ENCODE results near the gene AKT1.
"Not testable (repeated sequence)": the region's sequence is repeated elsewhere in the genome, so short reads cannot be mapped to it uniquely, and the experiment has no call there.

Gene AKT1

DNA sequence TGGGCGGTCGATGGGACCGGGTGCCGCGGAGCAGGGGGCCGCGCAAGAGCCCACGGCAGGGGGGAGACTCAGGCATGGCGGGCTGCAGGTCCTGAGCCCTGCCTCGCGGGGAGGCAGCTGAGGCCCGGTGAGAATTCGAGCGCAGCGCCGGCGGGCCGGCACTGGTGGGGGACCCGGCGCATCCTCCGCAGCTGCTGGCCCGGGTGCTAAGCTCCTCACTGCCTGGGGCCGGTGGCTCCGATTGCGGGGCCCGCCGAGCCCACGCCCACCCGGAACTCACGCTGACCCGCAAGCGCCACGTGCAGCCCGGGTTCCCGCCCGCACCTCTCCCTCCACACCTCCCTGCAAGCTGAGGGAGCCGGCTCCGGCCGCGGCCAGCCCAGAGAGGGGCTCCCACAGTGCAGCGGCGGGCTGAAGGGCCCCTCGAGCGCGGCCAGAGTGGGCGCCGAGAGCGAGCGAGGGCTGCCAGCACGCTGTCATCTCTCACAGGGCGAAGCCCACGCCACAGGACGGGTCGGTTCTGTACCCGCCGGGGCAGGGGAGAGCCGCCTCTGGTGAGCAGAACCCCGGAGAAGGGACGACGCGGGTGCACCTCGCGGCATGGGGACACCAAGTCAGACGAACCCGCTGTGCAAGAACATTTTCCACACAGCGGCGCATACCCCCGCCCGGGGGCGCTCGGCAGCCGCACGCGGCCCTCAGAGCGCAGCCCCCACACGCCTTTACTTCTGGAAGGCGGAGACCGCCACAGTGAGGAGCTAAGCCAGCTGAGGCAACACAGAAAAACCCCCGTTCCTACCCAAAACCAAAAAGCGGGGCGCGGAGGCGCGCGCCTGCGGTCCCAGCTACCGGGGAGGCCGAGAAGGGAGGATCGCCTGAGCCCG lies 43.8 kb downstream of the AKT1 start:
- no peak for DNase-seq

GRCh38 chr14:104750753-104751057 lies 44.8 kb downstream of the AKT1 start:
- DNase-seq = not testable (repeated sequence)

GRCh38 chr14:104750056-104750752 lies 45.3 kb downstream of the AKT1 start:
- DNase-seq = no peak

DNA sequence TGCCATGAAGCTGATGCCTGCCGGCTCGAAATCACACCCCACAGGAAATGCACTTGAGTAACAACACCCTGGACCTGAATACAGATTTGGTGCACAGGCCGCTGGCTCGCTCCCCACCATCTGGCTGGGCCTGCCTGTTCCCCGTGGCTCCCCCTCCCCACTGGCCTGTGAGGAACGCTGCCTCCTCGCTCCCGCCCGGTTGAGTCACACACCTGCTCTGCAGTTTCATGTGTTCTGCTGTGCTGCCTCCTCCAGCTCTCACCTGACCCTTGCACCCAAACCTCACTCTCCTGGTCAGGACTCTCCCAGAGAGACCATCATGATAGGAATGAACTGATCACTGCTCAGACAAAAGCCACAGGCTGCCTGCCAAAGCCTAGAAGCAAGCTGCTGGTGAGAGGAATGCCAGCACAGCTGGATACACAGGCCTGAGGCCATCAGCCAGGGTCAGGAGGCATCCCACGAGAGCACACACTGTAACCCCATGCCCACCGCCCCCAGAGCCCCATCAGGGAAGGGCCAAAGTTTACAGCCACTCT lies 46.4 kb downstream of the AKT1 start:
- DNase-seq = no peak

DNA sequence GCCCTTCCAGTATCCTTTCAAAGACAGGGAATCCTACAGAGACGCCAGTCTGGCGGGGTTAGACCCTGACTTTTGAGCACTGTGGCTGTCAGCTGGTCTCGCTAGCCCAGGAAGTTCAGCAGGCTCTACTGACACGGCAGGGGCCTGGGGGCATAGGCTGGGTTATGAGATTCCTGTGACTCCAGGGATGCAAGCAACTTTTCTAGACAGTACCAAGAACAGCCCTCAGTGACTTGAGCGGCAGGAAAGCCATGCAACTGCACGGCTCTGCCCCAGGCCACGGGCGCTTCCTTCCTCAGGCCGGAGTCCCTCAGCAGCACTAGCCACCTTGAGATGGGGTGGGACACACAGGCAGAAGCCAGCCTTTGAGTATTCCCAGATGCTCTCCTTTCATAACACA lies 47.7 kb downstream of the AKT1 start:
- DNase-seq = no peak

DNA sequence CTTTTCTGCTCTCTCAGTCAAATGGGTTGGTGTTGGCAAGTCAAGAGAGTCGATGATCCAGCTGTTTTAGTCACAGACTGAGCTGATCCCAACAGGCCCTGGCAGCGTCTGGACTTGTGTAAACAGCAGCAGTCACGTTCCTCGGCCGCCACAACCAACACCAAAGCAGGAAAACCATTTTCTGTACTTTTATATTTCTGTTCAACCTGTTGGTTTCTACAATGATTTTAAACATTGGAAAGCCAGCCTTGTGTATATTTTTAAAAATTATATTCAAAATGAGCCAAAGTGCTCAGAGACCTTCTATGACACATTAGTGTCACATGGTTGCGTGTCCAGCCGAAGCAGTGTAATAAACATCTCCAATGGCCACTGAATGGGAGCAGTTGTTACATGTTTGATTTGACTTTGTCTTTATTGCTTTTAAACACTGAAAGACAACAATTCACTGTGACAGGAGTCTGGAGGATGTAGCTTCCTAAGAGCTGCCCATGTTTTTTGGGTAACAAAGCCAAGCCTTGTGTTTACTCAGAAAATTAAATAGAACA lies 48.5 kb downstream of the AKT1 start:
- DNase-seq = no peak

- DNase-seq = no peak
These were observed 49.4 kb downstream of the AKT1 start for GRCh38 chr14:104746071-104746545.

DNA sequence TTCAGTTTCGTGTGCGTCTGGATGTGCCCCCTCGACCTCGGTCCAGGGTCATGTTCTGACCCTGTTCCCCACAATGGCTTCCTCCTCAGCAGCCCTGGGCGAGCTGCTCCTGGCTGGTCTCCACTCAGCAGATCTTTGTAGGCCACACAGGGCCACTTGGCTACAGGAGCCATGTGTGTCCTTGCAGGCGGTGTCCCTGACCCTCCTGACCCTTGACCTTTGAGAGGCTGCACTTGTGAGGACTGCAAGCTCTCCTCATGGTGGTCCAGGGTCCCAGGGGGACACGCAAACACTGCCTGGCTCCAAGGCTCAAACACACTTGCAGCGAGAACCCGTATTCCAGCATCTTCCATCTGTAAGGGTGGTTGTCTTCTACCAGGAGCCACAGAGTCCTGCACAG lies 50.1 kb downstream of the AKT1 start:
- DNase-seq = no peak

DNA sequence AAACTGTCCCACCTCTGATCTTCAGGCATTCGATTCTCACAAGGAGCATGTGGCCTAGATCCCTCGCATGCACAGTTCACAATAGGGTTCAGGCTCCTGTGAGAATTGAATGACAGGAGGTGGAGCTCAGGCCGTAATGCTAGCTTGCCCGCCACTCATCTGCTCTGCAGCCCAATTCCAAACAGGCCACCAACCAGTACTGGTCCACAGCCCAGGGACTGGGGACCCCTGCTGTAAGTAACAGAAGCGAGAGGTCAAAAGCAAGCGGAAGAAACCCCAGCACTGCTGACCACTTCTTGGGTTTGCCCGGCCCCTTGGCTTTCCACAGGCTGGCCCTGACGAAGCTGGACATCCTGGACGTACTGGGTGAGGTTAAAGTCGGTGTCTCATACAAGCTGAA lies 51.1 kb downstream of the AKT1 start:
- no peak for DNase-seq

GRCh38 chr14:104743461-104744380 lies 51.8 kb downstream of the AKT1 start:
- DNase-seq = no peak

DNA sequence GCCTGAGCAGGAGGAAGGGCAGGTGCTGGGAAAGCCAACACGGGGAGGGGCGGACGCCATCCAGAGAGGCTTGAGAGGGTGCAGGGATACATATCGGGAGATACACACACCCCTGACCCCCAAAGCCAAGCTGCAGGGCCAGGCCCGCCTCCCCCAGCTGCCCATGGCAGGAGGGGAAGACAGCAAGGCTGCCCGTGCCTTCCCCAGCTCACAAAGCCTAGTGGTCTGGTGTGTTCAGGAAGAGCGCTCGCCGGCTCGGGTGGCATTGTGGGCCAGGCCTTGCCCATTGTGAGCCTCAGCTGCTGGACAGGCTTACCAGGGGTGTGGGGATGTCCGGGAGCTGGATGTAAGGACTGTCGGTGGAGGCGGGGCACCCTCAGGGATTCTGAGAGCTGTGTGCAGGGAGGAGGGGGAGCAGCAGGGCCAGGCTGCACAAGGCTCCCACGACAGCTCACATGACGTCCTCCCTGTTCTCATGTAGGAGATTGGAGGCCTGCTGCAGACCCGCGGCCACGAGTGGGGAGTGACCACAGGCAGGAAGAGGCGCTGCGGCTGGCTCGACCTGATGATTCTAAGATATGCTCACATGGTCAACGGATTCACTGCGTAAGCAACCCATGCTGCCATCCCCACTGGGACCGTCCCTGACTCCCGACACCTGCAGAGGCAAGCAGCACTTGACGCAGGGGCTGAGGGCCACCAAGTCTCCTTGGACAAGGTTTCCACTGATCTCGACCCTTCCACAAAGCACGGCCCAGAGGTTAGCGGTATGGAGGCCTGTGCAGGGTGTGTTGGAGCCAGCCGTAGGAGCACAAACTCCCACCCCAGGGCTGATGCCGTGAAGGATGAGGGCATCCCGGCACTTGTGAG lies 52.7 kb downstream of the AKT1 start:
- DNase-seq = no peak

- DNase-seq = no peak
These were observed 53.7 kb downstream of the AKT1 start for GRCh38 chr14:104741803-104742251.

GRCh38 chr14:104741108-104741802 lies 54.3 kb downstream of the AKT1 start:
- no peak for DNase-seq

DNA sequence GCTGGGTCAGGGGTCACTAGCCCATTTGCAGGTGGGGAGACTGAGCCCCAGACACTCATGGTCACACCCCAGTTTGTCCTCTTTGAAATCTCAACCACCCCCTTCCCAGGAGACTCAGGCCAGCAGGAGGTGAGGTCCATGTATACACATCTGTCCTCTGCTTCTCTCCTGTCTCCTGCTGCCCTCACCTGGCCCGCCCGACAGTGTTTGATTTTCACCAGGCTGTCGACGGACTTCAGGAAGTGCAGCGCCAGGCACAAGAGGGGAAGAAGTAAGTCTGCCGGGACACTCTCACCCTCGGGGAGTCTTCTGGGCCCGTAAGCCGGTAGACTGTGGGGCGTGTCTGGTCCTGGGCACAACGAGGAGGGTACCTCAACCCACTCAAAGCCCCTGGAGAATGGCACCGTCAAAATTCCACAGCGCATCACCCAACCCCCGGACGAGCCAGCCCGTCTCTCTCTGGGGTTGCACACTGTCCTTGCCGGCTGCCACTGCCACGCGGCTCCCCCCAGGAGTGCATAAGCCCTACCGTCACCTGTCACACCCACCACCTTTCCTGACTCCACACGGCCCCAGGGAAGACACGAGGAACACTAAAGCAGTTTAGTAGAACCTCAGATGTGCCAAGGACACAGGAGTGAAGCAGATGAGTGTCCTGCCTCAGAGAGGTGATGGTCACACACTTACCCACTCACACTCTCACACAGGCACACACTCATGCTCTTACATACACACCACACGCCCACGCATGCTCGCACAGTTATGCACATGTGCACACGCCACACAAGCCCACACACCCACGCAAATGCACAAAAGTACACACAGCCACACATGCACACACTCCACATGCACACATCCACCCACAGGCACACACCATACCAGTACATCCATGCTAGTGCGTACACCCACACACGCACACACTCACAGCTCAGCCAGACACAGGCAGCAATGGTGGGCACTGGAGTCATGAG lies 55.7 kb downstream of the AKT1 start:
- no peak for DNase-seq

DNA sequence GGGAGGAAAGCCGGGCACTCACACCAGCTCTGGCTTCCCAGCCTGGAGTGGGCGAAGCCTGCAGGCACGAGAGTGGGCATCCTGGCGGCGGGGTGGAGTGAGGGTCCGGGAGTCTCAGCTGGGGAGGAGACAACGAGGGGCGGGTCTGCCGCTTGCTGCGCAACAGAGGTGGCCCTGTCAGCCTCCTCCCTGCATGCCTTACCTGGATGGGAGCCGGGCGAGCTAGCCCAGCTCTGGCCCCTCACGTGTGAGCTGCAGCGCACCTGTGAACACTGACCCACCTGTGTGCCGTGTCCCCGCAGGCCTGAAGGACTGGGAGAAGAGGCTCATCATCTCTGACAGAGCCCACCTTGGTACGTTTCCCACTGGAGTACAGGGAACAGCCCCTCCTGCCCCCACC lies 56.5 kb downstream of the AKT1 start:
- DNase-seq = no peak

DNA sequence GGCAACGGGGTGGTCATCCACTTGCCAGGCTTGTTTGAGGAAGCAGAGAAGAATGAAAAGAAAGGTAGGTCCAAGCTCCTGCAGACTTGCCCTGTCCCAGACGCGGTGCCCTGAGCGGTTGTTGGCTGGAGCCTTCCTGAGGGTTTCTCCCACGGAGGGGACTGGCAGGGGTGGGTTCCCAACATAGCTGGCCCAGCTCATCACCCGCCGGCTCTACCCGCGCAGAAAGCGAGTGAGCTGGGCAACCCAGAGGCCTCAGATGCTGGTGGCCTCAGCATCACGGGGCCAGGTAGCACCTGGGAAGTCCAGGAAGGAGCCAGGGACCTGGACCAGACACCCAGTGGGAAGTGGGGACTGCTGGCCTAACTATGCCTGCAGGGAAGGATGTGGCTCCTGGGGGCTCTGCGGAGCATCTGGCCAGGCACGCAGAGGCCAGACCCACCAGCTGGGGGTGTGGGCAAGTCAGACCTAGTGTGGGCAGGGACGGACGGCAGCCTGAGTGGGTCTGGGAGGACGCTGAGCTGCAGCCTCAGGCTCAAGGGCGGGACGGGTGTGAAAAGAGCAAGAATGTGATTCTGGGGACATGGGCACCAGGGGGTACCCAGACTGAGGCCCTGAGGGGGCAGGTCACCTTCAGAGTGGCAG lies 57.1 kb downstream of the AKT1 start:
- no peak for DNase-seq

- no peak for DNase-seq
These were observed 59.5 kb downstream of the AKT1 start for GRCh38 chr14:104735830-104736642.
